H1 (cell line): ENCODE measurements around the gene FOXL2. TPM values are rescaled to one million over a fixed set of nuclear protein-coding genes. Genes with fewer than 3 reads are reported as not detected.

Experiments used
- CTCF ChIA-PET: fragments of 300-600 bp; sonication (Branson Sonifier 250); formaldehyde crosslinking; loops from one replicate; lab custom pipeline; 2021; ENCODE audit not compliant: partially characterized antibody; lab: Charles Lee
- POLR2A ChIA-PET: fragments of 300-600 bp; sonication (Branson Sonifier 250); formaldehyde crosslinking; loops from one replicate; lab custom pipeline; 2021; ENCODE audit warnings: inconsistent platforms; ENCODE audit not compliant: partially characterized antibody; lab: Charles Lee
- DNase-seq, 2 experiments: peaks; one replicate each; pipeline versions ENCODE4 v3.0.0 to v3.0.0-alpha.2; 2010 to 2022; ENCODE audit warnings: low spot score in 2 of 2, low read depth in 1 of 2, mixed read lengths in 1 of 2
- FAIRE-seq: peaks from 2 replicates; lab custom pipeline; 2011; peaks lifted over from hg19 to GRCh38; lab: Jason Lieb, UNC
- H2AFZ ChIP-seq: 2 replicates; pipeline ENCODE4 v1.8.1; 2012; ENCODE audit warnings: low read length, inconsistent platforms
- H2AK5ac ChIP-seq: 2 replicates; pipeline ENCODE4 v1.6.1; 2013; ENCODE audit warnings: low read depth, low read length
- H2BK120ac ChIP-seq: replicated peaks from 2 replicates; pipeline ENCODE3; 2013; ENCODE audit warnings: low read depth, low read length, inconsistent platforms
- H2BK12ac ChIP-seq: 2 replicates; pipeline ENCODE4 v1.6.1; 2013; ENCODE audit warnings: low read depth, low read length
- H2BK15ac ChIP-seq: 2 replicates; pipeline ENCODE4 v1.6.1; 2013; ENCODE audit warnings: low read length
- H2BK20ac ChIP-seq: 2 replicates; pipeline ENCODE4 v1.6.1; 2013; ENCODE audit warnings: low read length
- H2BK5ac ChIP-seq: 2 replicates; pipeline ENCODE4 v1.6.1; 2013; ENCODE audit warnings: low read depth, low read length
- H3K14ac ChIP-seq: 2 replicates; pipeline ENCODE4 v1.6.1; 2013; ENCODE audit warnings: inconsistent platforms; ENCODE audit not compliant: insufficient read length
- H3K18ac ChIP-seq: 2 replicates; pipeline ENCODE4 v1.6.1; 2013; ENCODE audit warnings: low read length; ENCODE audit errors: extremely low read depth
- H3K23ac ChIP-seq: 2 replicates; pipeline ENCODE4 v1.6.1; 2013; ENCODE audit warnings: inconsistent platforms; ENCODE audit not compliant: insufficient read length
- H3K23me2 ChIP-seq: 2 replicates; pipeline ENCODE4 v1.6.1; 2013; ENCODE audit warnings: low read depth, low read length
- H3K27ac ChIP-seq: 2 replicates; pipeline ENCODE4 v1.6.1; 2011; ENCODE audit warnings: low read depth, low read length, inconsistent platforms
- H3K27me3 ChIP-seq, 4 experiments: replicated peaks in 1 of 4; 1 replicate in 1 of 4; 2 replicates in 3 of 4; pipeline versions ENCODE4 v1.6.1 to v1.8.1; 2011 to 2013; ENCODE audit warnings: low read length in 3 of 4, mild to moderate bottlenecking in 3 of 4, inconsistent platforms in 2 of 4, mixed read lengths in 2 of 4, moderate library complexity in 1 of 4; ENCODE audit not compliant: control insufficient read depth in 3 of 4, insufficient read depth in 3 of 4; ENCODE audit errors: extremely low read depth in 1 of 4
- H3K36me3 ChIP-seq, 4 experiments: 2 replicates each; pipeline versions ENCODE4 v1.6.1 to v1.8.1; 2011 to 2013; ENCODE audit warnings: mild to moderate bottlenecking in 4 of 4, low read length in 3 of 4, moderate library complexity in 2 of 4, control low read depth in 1 of 4, inconsistent platforms in 1 of 4; ENCODE audit not compliant: insufficient read depth in 4 of 4, control insufficient read depth in 2 of 4
- H3K4ac ChIP-seq: replicated peaks from 2 replicates; pipeline ENCODE3; 2013; ENCODE audit warnings: low read length, low read depth, mixed read lengths, inconsistent platforms; ENCODE audit not compliant: insufficient read length
- H3K4me1 ChIP-seq, 4 experiments: replicated peaks in 1 of 4; 1 replicate in 1 of 4; 2 replicates in 3 of 4; pipeline versions ENCODE4 v1.6.1 to v1.8.1; 2011 to 2013; ENCODE audit warnings: low read length in 3 of 4, inconsistent platforms in 2 of 4, mixed read lengths in 1 of 4; ENCODE audit not compliant: insufficient read depth in 4 of 4, control insufficient read depth in 3 of 4
- H3K4me2 ChIP-seq, 2 experiments: 2 replicates each; pipeline versions ENCODE4 v1.6.1 to v1.8.1; 2011 to 2013; ENCODE audit warnings: low read depth in 2 of 2, low read length in 2 of 2, control low read depth in 1 of 2, inconsistent platforms in 1 of 2, mild to moderate bottlenecking in 1 of 2; ENCODE audit not compliant: insufficient read depth in 1 of 2
- H3K4me3 ChIP-seq, 4 experiments: fragments of 200-600, 300-600 bp in 1 of 4; sonication (generic), shearing (Covaris generic), sonication (Bioruptor Twin) in 1 of 4; 2 replicates each; pipeline versions ENCODE4 v1.5.1 to v1.8.1; 2011 to 2016; ENCODE audit warnings: low read length in 4 of 4, low read depth in 3 of 4, control low read depth in 2 of 4, inconsistent platforms in 2 of 4, mild to moderate bottlenecking in 2 of 4, mixed read lengths in 1 of 4, moderate library complexity in 1 of 4; ENCODE audit not compliant: insufficient read depth in 2 of 4; ENCODE audit errors: extremely low read depth in 1 of 4
- H3K56ac ChIP-seq: replicated peaks from 2 replicates; pipeline ENCODE3; 2013; ENCODE audit warnings: low read depth, mild to moderate bottlenecking, mixed read lengths, low read length, inconsistent platforms; ENCODE audit not compliant: insufficient read length
- H3K79me1 ChIP-seq: 2 replicates; pipeline ENCODE4 v1.6.1; 2013; ENCODE audit warnings: low read depth, low read length, control low read depth
- H3K79me2 ChIP-seq, 2 experiments: 2 replicates each; pipeline versions ENCODE4 v1.6.1 to v1.8.1; 2012 to 2013; ENCODE audit warnings: low read length in 2 of 2, mild to moderate bottlenecking in 2 of 2, inconsistent platforms in 1 of 2; ENCODE audit not compliant: insufficient read depth in 2 of 2, control insufficient read depth in 1 of 2
- H3K9ac ChIP-seq, 4 experiments: replicated peaks in 1 of 4; 1 replicate in 1 of 4; 2 replicates in 3 of 4; pipeline versions ENCODE4 v1.6.1 to v1.8.1; 2011 to 2013; ENCODE audit warnings: low read depth in 3 of 4, low read length in 3 of 4, control low read depth in 2 of 4, mild to moderate bottlenecking in 2 of 4, moderate library complexity in 2 of 4, inconsistent platforms in 1 of 4; ENCODE audit errors: extremely low read depth in 1 of 4
- H3K9me3 ChIP-seq, 2 experiments: 2 replicates each; pipeline versions ENCODE4 v1.6.1 to v1.8.1; 2012 to 2013; ENCODE audit warnings: mild to moderate bottlenecking in 2 of 2, moderate library complexity in 2 of 2, control low read depth in 1 of 2, inconsistent platforms in 1 of 2, low read depth in 1 of 2, low read length in 1 of 2, mixed read lengths in 1 of 2; ENCODE audit not compliant: insufficient read depth in 2 of 2
- H4K20me1 ChIP-seq, 2 experiments: replicated peaks in 1 of 2; 2 replicates each; pipeline versions ENCODE3 to v1.8.1; 2011 to 2013; ENCODE audit warnings: inconsistent platforms in 2 of 2, low read length in 2 of 2, mild to moderate bottlenecking in 1 of 2; ENCODE audit not compliant: insufficient read depth in 2 of 2, control insufficient read depth in 1 of 2
- H4K5ac ChIP-seq: 2 replicates; pipeline ENCODE4 v1.6.1; 2013; ENCODE audit warnings: low read length, low read depth, mixed read lengths, inconsistent platforms; ENCODE audit not compliant: insufficient read length
- H4K8ac ChIP-seq: 2 replicates; pipeline ENCODE4 v1.8.0; 2013; ENCODE audit warnings: mild to moderate bottlenecking, moderate library complexity, low read length, inconsistent platforms; ENCODE audit not compliant: insufficient read depth; ENCODE audit errors: extremely low read depth
- H4K91ac ChIP-seq: replicated peaks from 2 replicates; pipeline ENCODE3; 2013; ENCODE audit warnings: low read length, mixed read lengths, inconsistent platforms; ENCODE audit not compliant: insufficient read length
- BRCA1 ChIP-seq: IDR thresholded peaks from 2 replicates; pipeline ENCODE4 v1.6.1; 2012; ENCODE audit warnings: low read depth, low read length, improper control_type of control experiment
- CREB1 ChIP-seq: IDR thresholded peaks from 2 replicates; pipeline ENCODE4 v1.6.1; 2012; ENCODE audit warnings: inconsistent platforms
- E2F6 ChIP-seq: IDR thresholded peaks from 2 replicates; pipeline ENCODE4 v1.6.1; 2012; ENCODE audit warnings: inconsistent platforms
- EGR1 ChIP-seq: IDR thresholded peaks from 2 replicates; pipeline ENCODE4 v1.6.1; 2011; ENCODE audit warnings: low read depth, low read length, borderline replicate concordance
- GABPA ChIP-seq: IDR thresholded peaks from 2 replicates; pipeline ENCODE4 v1.6.1; 2011; ENCODE audit warnings: mild to moderate bottlenecking, low read length, moderate library complexity, borderline replicate concordance; ENCODE audit not compliant: insufficient read depth
- RNF2 ChIP-seq: fragments of 200-900, 300-1000 bp; sonication (generic); IDR thresholded peaks from 2 replicates; pipeline ENCODE4 v1.7.1; 2016; ENCODE audit warnings: borderline replicate concordance, low read depth, mild to moderate bottlenecking, antibody characterized with exemption, low read length; ENCODE audit not compliant: poor library complexity, severe bottlenecking; ENCODE audit errors: missing control alignments
- SIN3A ChIP-seq, 2 experiments: IDR thresholded peaks in 1 of 2; conservative IDR thresholded peaks in 1 of 2; 2 replicates each; pipeline ENCODE4 v1.6.1; 2011 to 2012; ENCODE audit warnings: low read length in 2 of 2, improper control_type of control experiment in 1 of 2, low read depth in 1 of 2, mild to moderate bottlenecking in 1 of 2
- SUZ12 ChIP-seq: fragments of 200-600 bp; sonication (generic); IDR thresholded peaks from 2 replicates; pipeline ENCODE4 v1.6.1; 2012; ENCODE audit warnings: mild to moderate bottlenecking, inconsistent platforms, low read length, moderate library complexity, mixed read lengths
- TAF7 ChIP-seq: optimal IDR thresholded peaks from 2 replicates; pipeline ENCODE3; 2011; ENCODE audit warnings: low read depth, mild to moderate bottlenecking, inconsistent platforms, low read length, moderate library complexity, borderline replicate concordance
- WGBS, 2 experiments: shearing (Covaris generic) in 1 of 2; methylation state at CpG; one replicate each; pipeline versions ENCODE4 v1.1.6 to v1.1.7; 2013 to 2015; ENCODE audit warnings: low lambda C conversion rate in 2 of 2, mixed read lengths in 2 of 2, inconsistent platforms in 1 of 2, low coverage in 1 of 2, missing lambda C conversion rate in 1 of 2; ENCODE audit not compliant: insufficient replicate concordance in 2 of 2, insufficient coverage in 1 of 2, insufficient read length in 1 of 2; ENCODE audit errors: extremely low coverage in 1 of 2, missing lambda C conversion rate in 1 of 2; 5-methylcytosine and 5-hydroxymethylcytosine counted together
- polyA plus RNA-seq, 7 experiments: library from polyadenylated mRNA; depleted of rRNA in 3 of 7; stranded (reverse) in 5 of 7; unstranded in 2 of 7; fragments of >200 nt in 5 of 7; fragments of 200-250 nt in 2 of 7; gene quantifications; 1 replicate in 5 of 7; 2 replicates in 1 of 7; 4 replicates in 1 of 7; pipeline versions ENCODE4 v1.2.1 to v1.2.3, GENCODE V29; 2011 to 2013; ENCODE audit warnings: missing spikeins in 2 of 7, mixed read lengths in 2 of 7
- total RNA-seq: library from RNA; stranded (reverse); fragmentation: NEBNext Ultra II Directional; extraction: Animal tissue kit (Norgen Biotek cat#: 25700); gene quantifications from 2 replicates; pipeline ENCODE4 v1.2.1, GENCODE V29; 2021

The FOXL2 gene
- total and polyA plus RNA-seq, 2 of the 8 experiments (the other 6 are each of a cell fraction or from before 2014, with no cell fraction given) = 0.59 to 2.4 TPM

GRCh38 chr3:138937690-138938055 lies 9.3 kb downstream of the FOXL2 start:
- H3K9me3 ChIP-seq = no peaks in the 10 kb centered on the region
- ChIA-PET POLR2A (interaction anchor here (9.6 kb wide), 1 partner anchor 11 kb away, joined by 149 read pairs; the partner anchor contains the start of genes FOXL2 and FOXL2NB), CTCF (interaction anchor here (0.8 to 15.6 kb wide), 3 partner anchors 14 to 40 kb away, joined by 3 to 223 read pairs (median 78); no protein-coding TSS in a partner anchor)
- H3K9ac ChIP-seq = no peak overlapping the region
- H3K27ac ChIP-seq = no peak overlapping the region
- peaks cover 61 to 85% (median 73%) of the 10 kb centered on the region in 4 experiments for H3K27me3 ChIP-seq
- H4K5ac ChIP-seq = no peak overlapping the region
- peak overlapping the region; percentile 76 for H4K8ac ChIP-seq
- no peak overlapping the region; the same call in 1 of the 2 replicates for H3K18ac ChIP-seq
- H3K4ac ChIP-seq = no peak overlapping the region
- no peak overlapping the region for H2BK120ac ChIP-seq
- no peak overlapping the region for H3K14ac ChIP-seq
- H3K4me1 ChIP-seq = peaks cover 9 to 28% (median 20%) of the 10 kb centered on the region in 4 experiments
- no peak for DNase-seq
- H3K79me2 ChIP-seq = no peaks in the 10 kb centered on the region
- peaks cover 9 to 20% of the 10 kb centered on the region in 2 experiments for H4K20me1 ChIP-seq
- H3K79me1 ChIP-seq = no peaks in the 10 kb centered on the region
- no peak overlapping the region for H2AFZ ChIP-seq
- peak overlapping the region; percentile 54; the same call in 1 of the 2 replicates for H2BK12ac ChIP-seq
- peak overlapping the region; percentile 38 to 71 for H3K4me2 ChIP-seq
- H3K4me3 ChIP-seq = peak overlapping the region in 3 of 4 experiments; percentile 25 to 59 (median 30); a peak in 6 of 8 replicates
- no peak for FAIRE-seq
- peak overlapping the region; percentile 13; the same call in 1 of the 2 replicates for H2BK20ac ChIP-seq
- no peak overlapping the region for H3K23ac ChIP-seq
- peak overlapping the region; percentile 66 for H2AK5ac ChIP-seq
- no peak overlapping the region for H3K56ac ChIP-seq
- peak overlapping the region; percentile 14; the same call in 1 of the 2 replicates for H2BK15ac ChIP-seq
- H3K23me2 ChIP-seq = peaks cover 8% of the 10 kb centered on the region; the same call in 1 of the 2 replicates
- H3K36me3 ChIP-seq = peaks cover 0 to 8% (median 0%) of the 10 kb centered on the region in 4 experiments; a peak in 1 of 8 replicates
- 2% methylated on average over 25 of the region's 29 CpGs; no CpG with 5 or more reads in 1 of the 2 experiments for WGBS, 2 experiments
- no peak overlapping the region for H2BK5ac ChIP-seq
- no peak overlapping the region for H4K91ac ChIP-seq
- TF ChIP-seq RNF2 (peak; percentile 52), GABPA (no peak), TAF7 (no peak), BRCA1 (no peak), SIN3A (conservative IDR thresholded peaks at IDR 0.05 in 1 of 2, IDR thresholded peaks at IDR 0.05 in 1 of 2; ENCODE audit: low read depth in 1 of 2, low read length in 2 of 2) (no peak), SUZ12 (peak; percentile 72; the same call in 1 of the 2 replicates), E2F6 (peak; percentile 95), EGR1 (no peak), CREB1 (no peak)
